H9 (cell line): ENCODE measurements around the gene JPH2. TPM values are rescaled to one million over a fixed set of nuclear protein-coding genes. Genes with fewer than 3 reads are reported as not detected.

Experiments
- DNase-seq: peaks from one replicate; pipeline ENCODE4 v3.0.0-alpha.2; 2017
- H2AFZ ChIP-seq: one replicate; pipeline ENCODE4 v1.6.1; 2013; ENCODE audit warnings: mild to moderate bottlenecking, low read length, control low read depth, moderate library complexity
- H2AK5ac ChIP-seq: 2 replicates; pipeline ENCODE4 v1.6.1; 2013; ENCODE audit warnings: low read length, control low read depth, mixed read lengths; ENCODE audit not compliant: insufficient read length
- H2BK120ac ChIP-seq: one replicate; pipeline ENCODE4 v1.6.1; 2013; ENCODE audit warnings: low read depth, mild to moderate bottlenecking, low read length, control low read depth, inconsistent platforms; ENCODE audit not compliant: poor library complexity, severe bottlenecking
- H2BK12ac ChIP-seq: 2 replicates; pipeline ENCODE4 v1.6.1; 2013; ENCODE audit warnings: low read length, control low read depth, mixed read lengths, low read depth; ENCODE audit not compliant: insufficient read length
- H2BK15ac ChIP-seq: 2 replicates; pipeline ENCODE4 v1.6.1; 2013; ENCODE audit warnings: low read depth, low read length, control low read depth
- H2BK20ac ChIP-seq: one replicate; pipeline ENCODE4 v1.6.1; 2013; ENCODE audit warnings: low read depth, mild to moderate bottlenecking, low read length, control low read depth, inconsistent platforms; ENCODE audit not compliant: poor library complexity, severe bottlenecking
- H2BK5ac ChIP-seq: 2 replicates; pipeline ENCODE4 v1.6.1; 2013; ENCODE audit warnings: low read length, control low read depth, mixed read lengths; ENCODE audit not compliant: insufficient read length
- H3K14ac ChIP-seq: 2 replicates; pipeline ENCODE4 v1.6.1; 2013; ENCODE audit warnings: low read length, control low read depth; ENCODE audit not compliant: insufficient read depth
- H3K18ac ChIP-seq: 2 replicates; pipeline ENCODE4 v1.6.1; 2013; ENCODE audit warnings: low read depth, mild to moderate bottlenecking, mixed read lengths, low read length, control low read depth; ENCODE audit not compliant: insufficient read length
- H3K23ac ChIP-seq: 2 replicates; pipeline ENCODE4 v1.6.1; 2013; ENCODE audit warnings: low read length, control low read depth, mixed read lengths, low read depth; ENCODE audit not compliant: insufficient read length
- H3K23me2 ChIP-seq: 2 replicates; pipeline ENCODE4 v1.6.1; 2013; ENCODE audit warnings: low read depth, mild to moderate bottlenecking, mixed read lengths, low read length, control low read depth; ENCODE audit not compliant: insufficient read length, poor library complexity, severe bottlenecking
- H3K27ac ChIP-seq: 2 replicates; pipeline ENCODE4 v1.5.1; 2013; ENCODE audit warnings: low read length, control low read depth, mixed read lengths, low read depth; ENCODE audit not compliant: insufficient read length
- H3K27me3 ChIP-seq: 2 replicates; pipeline ENCODE4 v1.6.1; 2013; ENCODE audit warnings: low read length, control low read depth, inconsistent platforms; ENCODE audit not compliant: insufficient read depth
- H3K4ac ChIP-seq: 2 replicates; pipeline ENCODE4 v1.6.1; 2013; ENCODE audit warnings: low read depth, mild to moderate bottlenecking, control low read depth, inconsistent platforms, low read length, moderate library complexity
- H3K4me1 ChIP-seq: 2 replicates; pipeline ENCODE4 v1.6.1; 2013; ENCODE audit warnings: low read length, control low read depth, inconsistent platforms; ENCODE audit not compliant: insufficient read depth
- H3K4me2 ChIP-seq: 2 replicates; pipeline ENCODE4 v1.6.1; 2013; ENCODE audit warnings: low read length, control low read depth, mixed read lengths; ENCODE audit not compliant: insufficient read length, insufficient read depth
- H3K56ac ChIP-seq: 2 replicates; pipeline ENCODE4 v1.6.1; 2013; ENCODE audit warnings: low read depth, mild to moderate bottlenecking, mixed read lengths, low read length, control low read depth; ENCODE audit not compliant: insufficient read length
- H3K79me1 ChIP-seq: 2 replicates; pipeline ENCODE4 v1.6.1; 2013; ENCODE audit warnings: low read depth, mild to moderate bottlenecking, moderate library complexity, low read length, control low read depth, inconsistent platforms; ENCODE audit not compliant: insufficient read depth, poor library complexity, severe bottlenecking
- H3K79me2 ChIP-seq: 2 replicates; pipeline ENCODE4 v1.6.1; 2013; ENCODE audit warnings: low read length, control low read depth, inconsistent platforms; ENCODE audit not compliant: insufficient read depth
- H3K9ac ChIP-seq: 2 replicates; pipeline ENCODE4 v1.6.1; 2013; ENCODE audit warnings: low read length, control low read depth, mixed read lengths; ENCODE audit not compliant: insufficient read length; ENCODE audit errors: extremely low read depth
- H3K9me3 ChIP-seq: one replicate; pipeline ENCODE4 v1.6.1; 2013; ENCODE audit warnings: low read depth, low read length, inconsistent platforms; ENCODE audit not compliant: control insufficient read depth
- H3T11ph ChIP-seq: one replicate; pipeline ENCODE4 v1.6.1; 2013; ENCODE audit warnings: mild to moderate bottlenecking, low read length, control low read depth, inconsistent platforms
- H4K20me1 ChIP-seq: one replicate; pipeline ENCODE4 v1.6.1; 2013; ENCODE audit not compliant: control insufficient read depth, insufficient read length, insufficient read depth
- H4K5ac ChIP-seq: 2 replicates; pipeline ENCODE4 v1.6.1; 2013; ENCODE audit warnings: low read depth, mild to moderate bottlenecking, mixed read lengths, low read length, control low read depth; ENCODE audit not compliant: insufficient read length
- H4K8ac ChIP-seq: replicated peaks from 2 replicates; pipeline ENCODE4 v1.6.1; 2013; ENCODE audit warnings: low read length, control low read depth, mixed read lengths, low read depth; ENCODE audit not compliant: insufficient read length
- H4K91ac ChIP-seq: 2 replicates; pipeline ENCODE4 v1.6.1; 2013; ENCODE audit warnings: low read depth, mild to moderate bottlenecking, moderate library complexity, mixed read lengths, low read length, control low read depth; ENCODE audit not compliant: insufficient read length
- H3K27ac Mint-ChIP-seq, 3 experiments: 2 replicates in 2 of 3; 3 replicates in 1 of 3; pipeline ENCODE4 v1.8.0; 2020 to 2021; ENCODE audit warnings: mixed read lengths in 3 of 3, mild to moderate bottlenecking in 1 of 3, moderate library complexity in 1 of 3
- H3K27me3 Mint-ChIP-seq: 2 replicates; pipeline ENCODE4 v1.8.0; 2021; ENCODE audit warnings: low read depth, mild to moderate bottlenecking, moderate library complexity, mixed read lengths
- H3K36me3 Mint-ChIP-seq, 3 experiments: 2 replicates in 2 of 3; 3 replicates in 1 of 3; pipeline ENCODE4 v1.8.0; 2020 to 2021; ENCODE audit warnings: low read depth in 3 of 3, mixed read lengths in 3 of 3; ENCODE audit not compliant: insufficient read depth in 1 of 3
- H3K4me1 Mint-ChIP-seq, 2 experiments: 2 replicates each; pipeline ENCODE4 v1.8.0; 2020; ENCODE audit warnings: mixed read lengths in 2 of 2
- H3K4me3 Mint-ChIP-seq, 2 experiments: 2 replicates in 1 of 2; 3 replicates in 1 of 2; pipeline ENCODE4 v1.8.0; 2020 to 2021; ENCODE audit warnings: mild to moderate bottlenecking in 2 of 2, mixed read lengths in 2 of 2, moderate library complexity in 1 of 2
- H3K9me3 Mint-ChIP-seq, 2 experiments: 2 replicates in 1 of 2; 3 replicates in 1 of 2; pipeline ENCODE4 v1.8.0; 2020; ENCODE audit warnings: mild to moderate bottlenecking in 2 of 2, mixed read lengths in 2 of 2, moderate library complexity in 1 of 2
- CTCF ChIP-seq: fragments of 200-600 bp; sonication (generic); conservative IDR thresholded peaks from 3 replicates; pipeline ENCODE4 v1.8.0; 2021; ENCODE audit warnings: antibody characterized with exemption, mild to moderate bottlenecking
- WGBS: extraction: QIAGEN DNeasy Blood & Tissue Kit; methylation state at CpG from one replicate; pipeline ENCODE4 v1.1.7; 2013; ENCODE audit warnings: missing lambda C conversion rate, low lambda C conversion rate, mixed read lengths; ENCODE audit not compliant: insufficient read length; ENCODE audit errors: extremely low coverage; 5-methylcytosine and 5-hydroxymethylcytosine counted together
- total RNA-seq: library from RNA; stranded (reverse); gene quantifications from 2 replicates; pipeline ENCODE4 v1.2.1, GENCODE V29; 2021

JPH2 gene
- total RNA-seq, 1 experiment from 2014 or later = 0.31 TPM

GRCh38 chr20:44136579-44137265 is 50.3 kb downstream of the JPH2 start:
- peaks cover 6 to 12% of the 10 kb centered on the region in 2 experiments for H3K4me1 Mint-ChIP-seq
- TF ChIP-seq CTCF = no peak
- no peak overlapping the region for H3K56ac ChIP-seq
- 0 out of 2 replicates have a peak, but pooled peaks cover 3% of the 10 kb centered on the region for H3K4me1 ChIP-seq
- no peaks in the 10 kb centered on the region for H3K9me3 Mint-ChIP-seq
- H2BK15ac ChIP-seq = 0 out of 2 replicates have a peak overlapping the region, but pooled peaks have one; percentile 9
- no peaks in the 10 kb centered on the region for H3K79me2 ChIP-seq
- H3K27me3 Mint-ChIP-seq = no peaks in the 10 kb centered on the region; the same call in none of the 2 replicates
- no peak overlapping the region for H3K14ac ChIP-seq
- H4K91ac ChIP-seq = no peak overlapping the region
- H2AK5ac ChIP-seq = no peak overlapping the region
- H3T11ph ChIP-seq = no peak overlapping the region
- no peak overlapping the region for H2BK12ac ChIP-seq
- no peak overlapping the region for H2AFZ ChIP-seq
- H3K23ac ChIP-seq = no peak overlapping the region
- H3K36me3 Mint-ChIP-seq = no peaks in the 10 kb centered on the region
- no peaks in the 10 kb centered on the region for H3K9me3 ChIP-seq
- no peak overlapping the region for H2BK120ac ChIP-seq
- DNase-seq = no peak
- no peak overlapping the region for H4K8ac ChIP-seq
- no peak overlapping the region for H4K5ac ChIP-seq
- no peak overlapping the region for H2BK5ac ChIP-seq
- H3K27me3 ChIP-seq = no peaks in the 10 kb centered on the region
- no peak overlapping the region for H3K18ac ChIP-seq
- no peak overlapping the region for H3K4ac ChIP-seq
- 0 out of 7 replicates have a peak overlapping the region, but pooled peaks of 1 of the 3 experiments have one; percentile 10 for H3K27ac Mint-ChIP-seq
- H3K4me3 Mint-ChIP-seq = no peak overlapping the region
- no peak overlapping the region for H3K4me2 ChIP-seq
- H3K23me2 ChIP-seq = no peaks in the 10 kb centered on the region
- no CpG with 5 or more reads among the region's 7 CpGs for WGBS
- H4K20me1 ChIP-seq = no peaks in the 10 kb centered on the region
- no peak overlapping the region for H3K9ac ChIP-seq
- H2BK20ac ChIP-seq = no peak overlapping the region
- no peak overlapping the region for H3K27ac ChIP-seq
- H3K79me1 ChIP-seq = no peaks in the 10 kb centered on the region
